Measurements from ENCODE around the gene BLACAT1. TPM values are rescaled to one million over a fixed set of nuclear protein-coding genes. Genes with fewer than 3 reads are reported as not detected.
"Not testable (repeated sequence)": the region's sequence is repeated elsewhere in the genome, so short reads cannot be mapped to it uniquely, and the experiment has no call there.

BLACAT1 gene
- total RNA-seq, 1 experiment from 2014 or later = 13.5 TPM

DNA sequence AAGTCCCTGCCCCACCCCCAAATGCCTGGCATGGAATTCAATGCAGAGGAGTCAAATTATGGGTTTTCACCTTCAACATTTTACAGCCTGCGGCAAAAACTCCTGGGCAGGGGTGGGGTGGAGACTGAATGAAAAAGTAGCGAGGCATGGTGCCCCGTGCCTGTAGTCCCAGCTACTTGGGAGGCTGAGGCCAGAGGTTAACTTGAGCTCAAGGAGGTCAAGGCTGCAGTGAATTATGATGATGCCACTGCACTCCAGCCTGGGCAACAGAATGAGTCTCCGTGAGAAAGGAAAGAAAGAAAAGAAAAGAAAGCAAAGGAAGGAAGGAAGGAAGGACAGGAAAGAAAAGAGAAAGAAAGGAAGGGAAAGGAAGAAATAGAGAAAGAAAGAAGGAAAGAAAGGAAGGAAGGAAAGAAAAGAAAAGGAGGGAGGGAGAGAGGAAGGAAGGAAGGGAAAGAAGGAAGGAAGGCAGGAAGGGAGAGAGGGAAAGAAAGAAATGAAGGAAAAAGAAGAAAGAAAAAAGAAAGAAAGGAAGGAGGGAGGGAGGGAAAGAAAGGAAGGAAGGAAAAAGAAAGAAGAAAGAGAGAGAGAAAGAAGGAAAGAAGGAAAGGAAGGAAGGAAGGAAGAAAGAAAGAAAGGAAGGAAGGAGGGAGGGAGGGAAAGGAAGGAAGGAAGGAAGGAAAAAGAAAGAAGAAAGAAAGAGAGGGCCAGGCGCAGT lies 45.1 kb downstream of the BLACAT1 start:
- Histone ChIP-seq H3K9me3 (ENCODE audit: insufficient read depth, low read depth) (no peaks in the 10 kb centered on the region), H3K79me2 (ENCODE audit: low read depth) (no peaks in the 10 kb centered on the region), H3K27ac (no peak overlapping the region), H3K4me1 (replicated peaks; ENCODE audit: insufficient read depth) (no peaks in the 10 kb centered on the region), H3F3A (ENCODE audit: insufficient read depth, low read depth) (no peaks in the 10 kb centered on the region; the same call in 1 of the 2 replicates), H4K20me1 (ENCODE audit: insufficient read depth) (no peaks in the 10 kb centered on the region), H3K9me2 (ENCODE audit: insufficient read depth) (no peaks in the 10 kb centered on the region), H2AFZ (no peak overlapping the region), H3K4me2 (no peak overlapping the region), H3K27me3 (ENCODE audit: insufficient read depth, low read depth) (peaks cover 25% of the 10 kb centered on the region; the same call in 1 of the 2 replicates), H3K36me3 (ENCODE audit: low read depth) (no peaks in the 10 kb centered on the region), H3K4me3 (no peak overlapping the region)
- intact Hi-C loops (cut with micrococcal nuclease; ENCODE audit: unreplicated experiment) = no loop called here
- no TSS peak for BruUV-seq (replicated peaks)
- TF ChIP-seq EZH2 (IDR thresholded peaks at IDR 0.05; ENCODE audit: low read depth) = no peak
- TF ChIP-seq, protein P1, sequence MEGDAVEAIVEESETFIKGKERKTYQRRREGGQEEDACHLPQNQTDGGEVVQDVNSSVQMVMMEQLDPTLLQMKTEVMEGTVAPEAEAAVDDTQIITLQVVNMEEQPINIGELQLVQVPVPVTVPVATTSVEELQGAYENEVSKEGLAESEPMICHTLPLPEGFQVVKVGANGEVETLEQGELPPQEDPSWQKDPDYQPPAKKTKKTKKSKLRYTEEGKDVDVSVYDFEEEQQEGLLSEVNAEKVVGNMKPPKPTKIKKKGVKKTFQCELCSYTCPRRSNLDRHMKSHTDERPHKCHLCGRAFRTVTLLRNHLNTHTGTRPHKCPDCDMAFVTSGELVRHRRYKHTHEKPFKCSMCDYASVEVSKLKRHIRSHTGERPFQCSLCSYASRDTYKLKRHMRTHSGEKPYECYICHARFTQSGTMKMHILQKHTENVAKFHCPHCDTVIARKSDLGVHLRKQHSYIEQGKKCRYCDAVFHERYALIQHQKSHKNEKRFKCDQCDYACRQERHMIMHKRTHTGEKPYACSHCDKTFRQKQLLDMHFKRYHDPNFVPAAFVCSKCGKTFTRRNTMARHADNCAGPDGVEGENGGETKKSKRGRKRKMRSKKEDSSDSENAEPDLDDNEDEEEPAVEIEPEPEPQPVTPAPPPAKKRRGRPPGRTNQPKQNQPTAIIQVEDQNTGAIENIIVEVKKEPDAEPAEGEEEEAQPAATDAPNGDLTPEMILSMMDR (conservative IDR thresholded peaks at IDR 0.05) = no peak
- ChIA-PET POLR2A (ENCODE audit: unreplicated experiment) (no interaction called here), CTCF (no interaction called here)
- no peak for DNase-seq

DNA sequence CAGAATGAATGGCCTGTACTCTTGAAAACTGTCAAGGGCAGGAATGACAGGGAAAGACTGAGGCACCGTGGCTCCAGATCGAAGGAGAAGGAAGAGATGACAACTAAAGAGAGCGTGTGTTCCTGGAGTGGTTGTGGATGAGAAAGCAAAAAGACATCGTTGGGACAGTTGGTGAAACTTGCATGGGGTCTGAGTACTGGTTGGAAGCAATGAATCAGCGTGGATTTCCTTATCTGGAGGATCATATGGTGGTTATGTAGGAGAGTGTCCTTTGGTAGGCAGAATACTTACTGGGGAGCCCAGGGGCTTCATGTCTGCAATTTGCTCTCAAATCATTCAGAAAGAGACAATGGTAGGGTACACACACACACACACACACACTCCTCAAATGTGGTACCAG lies 47.9 kb downstream of the BLACAT1 start:
- intact Hi-C loops (cut with micrococcal nuclease; ENCODE audit: unreplicated experiment) = no loop called here
- CTCF ChIA-PET = no interaction called here

DNA sequence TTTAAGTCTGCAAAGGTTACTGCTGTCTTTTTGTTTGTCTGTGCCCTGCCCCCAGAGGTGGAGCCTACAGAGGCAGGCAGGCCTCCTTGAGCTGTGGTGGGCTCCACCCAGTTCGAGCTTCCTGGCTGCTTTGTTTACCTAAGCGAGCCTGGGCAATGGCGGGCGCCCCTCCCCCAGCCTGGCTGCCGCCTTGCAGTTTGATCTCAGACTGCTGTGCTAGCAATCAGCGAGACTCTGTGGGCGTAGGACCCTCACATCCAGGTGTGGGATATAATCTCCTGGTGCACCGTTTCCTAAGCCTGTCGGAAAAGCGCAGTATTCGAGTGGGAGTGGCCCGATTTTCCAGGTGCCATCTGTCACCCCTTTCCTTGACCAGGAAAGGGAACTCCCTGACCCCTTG lies 49.6 kb downstream of the BLACAT1 start:
- H3K9me2 ChIP-seq (ENCODE audit: insufficient read depth); CTCF ChIA-PET; H3K4me3 ChIP-seq; intact Hi-C loops (cut with micrococcal nuclease; ENCODE audit: unreplicated experiment); H4K20me1 ChIP-seq (ENCODE audit: insufficient read depth); BruUV-seq (replicated peaks); H2AFZ ChIP-seq; H3K9me3 ChIP-seq (ENCODE audit: insufficient read depth, low read depth); H3K4me2 ChIP-seq; H3K27ac ChIP-seq; DNase-seq; H3F3A ChIP-seq (ENCODE audit: insufficient read depth, low read depth); H3K36me3 ChIP-seq (ENCODE audit: low read depth); H3K4me1 ChIP-seq (replicated peaks; ENCODE audit: insufficient read depth); H3K79me2 ChIP-seq (ENCODE audit: low read depth): not testable (repeated sequence)
- POLR2A ChIA-PET (ENCODE audit: unreplicated experiment) = interaction anchor here (0.8 kb wide), 1 partner anchor 20 kb away, joined by 3 read pairs; no protein-coding TSS in a partner anchor
- H3K27me3 ChIP-seq (ENCODE audit: insufficient read depth, low read depth) = peaks cover 11% of the 10 kb centered on the region; the same call in 1 of the 2 replicates

More for the DNA sequence above, 47.9 kb downstream of the BLACAT1 start:
- H3K9me2 ChIP-seq (ENCODE audit: insufficient read depth) = no peaks in the 10 kb centered on the region
- no peak overlapping the region for H3K4me3 ChIP-seq
- peaks cover 22% of the 10 kb centered on the region; the same call in 1 of the 2 replicates for H3K27me3 ChIP-seq (ENCODE audit: insufficient read depth, low read depth)
- no peak for DNase-seq
- H3K4me2 ChIP-seq = no peak overlapping the region
- H3K4me1 ChIP-seq (replicated peaks; ENCODE audit: insufficient read depth) = no peaks in the 10 kb centered on the region
- no peak overlapping the region for H3K27ac ChIP-seq
- TF ChIP-seq, protein P1 (conservative IDR thresholded peaks at IDR 0.05) = no peak
- TF ChIP-seq EZH2 (IDR thresholded peaks at IDR 0.05; ENCODE audit: low read depth) = no peak
- H3K9me3 ChIP-seq (ENCODE audit: insufficient read depth, low read depth) = no peaks in the 10 kb centered on the region
- H3K79me2 ChIP-seq (ENCODE audit: low read depth) = no peaks in the 10 kb centered on the region
- no peaks in the 10 kb centered on the region; the same call in 1 of the 2 replicates for H3F3A ChIP-seq (ENCODE audit: insufficient read depth, low read depth)
- H3K36me3 ChIP-seq (ENCODE audit: low read depth) = no peaks in the 10 kb centered on the region
- POLR2A ChIA-PET (ENCODE audit: unreplicated experiment) = no interaction called here
- BruUV-seq (replicated peaks) = no TSS peak
- H4K20me1 ChIP-seq (ENCODE audit: insufficient read depth) = no peaks in the 10 kb centered on the region
- H2AFZ ChIP-seq = no peak overlapping the region

Small RNAs within 50 kb of the gene (microRNA-seq; reads per million reads assigned to microRNA genes)
- gene MIR135B (ENCODE audit: borderline number of aligned reads, borderline replicate concordance) = 781 reads per million, percentile 73 among the genes with 10 or more reads in this experiment

Other genes with a start within 250 kb of the BLACAT1 start
- gene DSTYK, start 244.3 kb downstream of the BLACAT1 start, total RNA-seq (2021) = 8.1 and 10.5 TPM in 2 replicates
- 0.79 and 0.80 TPM in 2 replicates for gene TMCC2, start 228.1 kb downstream of the BLACAT1 start, total RNA-seq (2021)
- 3.8 and 3.9 TPM in 2 replicates for gene NUAK2, start 134.3 kb downstream of the BLACAT1 start, total RNA-seq (2021)
- gene KLHDC8A, start 99.1 kb downstream of the BLACAT1 start, total RNA-seq (2021) = not detected in 2 replicates
- 16.7 and 22.1 TPM in 2 replicates for gene LEMD1, start 34.0 kb downstream of the BLACAT1 start, total RNA-seq (2021)
- 35.3 and 36.2 TPM in 2 replicates for gene CDK18, start 48.6 kb upstream of the BLACAT1 start, total RNA-seq (2021)
- gene ELK4, start 176.0 kb upstream of the BLACAT1 start, total RNA-seq (2021) = 40.3 and 48.1 TPM in 2 replicates
- gene SLC45A3, start 224.5 kb upstream of the BLACAT1 start, total RNA-seq (2021) = 15.2 and 19.9 TPM in 2 replicates